NOMO-1 treated with DMSO at 0.1 percent for 48 hours (cell line): ENCODE data around the gene FGD6.

Experiments used
- DNase-seq: peaks from one replicate; lab custom pipeline; 2025; ENCODE audit not compliant: unreplicated experiment; lab: John Stamatoyannopoulos, UW

FGD6 gene

DNA sequence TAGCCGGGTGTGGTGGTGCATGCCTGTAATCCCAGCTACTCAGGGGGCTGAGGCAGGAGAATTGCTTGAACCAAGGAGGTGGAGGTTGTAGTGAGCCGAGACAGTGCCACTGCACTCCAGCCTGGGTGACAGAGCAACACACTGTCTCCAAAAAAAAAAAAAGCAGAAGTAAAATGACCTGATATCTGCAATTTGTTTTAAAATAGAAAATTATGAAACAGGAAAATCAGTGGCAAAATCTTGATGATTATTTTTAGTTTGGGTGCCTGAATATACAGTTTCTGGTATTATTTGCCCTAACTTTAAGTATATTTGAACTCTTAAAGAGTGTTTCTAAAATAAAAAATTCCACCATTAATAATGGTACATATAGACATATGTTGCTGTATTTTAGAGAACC lies 121.4 kb downstream of the FGD6 start:
- DNase-seq, result peak; percentile 61

DNA sequence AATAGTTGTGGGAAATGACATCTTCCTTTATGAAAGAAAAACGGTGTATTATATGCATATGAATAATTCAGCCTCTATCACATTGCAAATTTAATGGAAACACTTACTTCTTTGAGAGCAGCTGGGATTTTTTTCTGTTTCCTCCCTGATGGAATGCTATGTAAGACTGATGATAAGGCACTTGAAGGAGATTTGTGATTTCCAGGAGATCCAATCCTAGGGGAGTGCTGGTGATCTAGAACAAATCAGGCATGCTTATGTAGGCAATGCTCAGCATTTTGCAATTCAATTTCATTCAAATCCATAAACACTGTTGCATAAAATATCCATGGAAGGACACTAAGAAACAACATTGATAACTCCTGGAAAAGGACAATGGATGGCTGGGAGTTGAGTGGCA lies 127.8 kb downstream of the FGD6 start:
- no peak for DNase-seq

DNA sequence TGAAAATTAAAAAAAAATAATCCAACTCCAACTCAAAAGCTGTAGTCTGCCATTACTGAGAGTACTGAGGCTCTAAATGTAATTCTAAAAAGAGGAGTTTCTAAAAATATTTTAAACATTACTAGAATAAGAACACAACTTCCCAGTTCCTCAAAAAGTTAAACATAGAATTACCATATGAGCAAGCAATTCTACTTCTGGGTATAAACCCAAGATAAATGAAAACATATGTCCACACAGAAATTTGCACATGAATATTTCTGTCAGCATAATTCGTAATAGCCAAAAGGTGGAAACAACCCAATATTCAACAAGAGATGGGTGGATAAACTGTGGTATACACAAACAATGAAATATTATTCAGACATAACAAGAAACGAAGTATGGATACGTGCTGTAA lies 128.9 kb downstream of the FGD6 start:
- DNase-seq, result peak; percentile 56

DNA sequence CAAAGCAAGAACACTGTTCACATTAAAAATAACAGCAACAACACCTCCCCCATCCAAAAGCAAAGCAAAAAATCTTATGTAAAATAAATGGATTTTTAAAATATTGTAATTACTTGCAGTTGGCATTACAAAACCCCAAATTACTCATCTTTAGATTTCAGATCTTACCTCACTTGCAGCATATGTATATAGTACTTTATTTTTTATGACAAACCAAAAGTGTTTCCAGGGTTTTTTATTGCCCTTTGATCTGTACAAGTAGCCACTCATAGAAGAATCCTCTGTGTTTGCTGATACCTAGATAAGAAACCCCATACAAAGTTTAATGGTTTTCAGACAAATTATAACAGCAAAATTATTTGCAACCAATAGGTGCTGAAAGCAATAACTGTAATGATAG lies 131.7 kb downstream of the FGD6 start:
- DNase-seq, result no peak

DNA sequence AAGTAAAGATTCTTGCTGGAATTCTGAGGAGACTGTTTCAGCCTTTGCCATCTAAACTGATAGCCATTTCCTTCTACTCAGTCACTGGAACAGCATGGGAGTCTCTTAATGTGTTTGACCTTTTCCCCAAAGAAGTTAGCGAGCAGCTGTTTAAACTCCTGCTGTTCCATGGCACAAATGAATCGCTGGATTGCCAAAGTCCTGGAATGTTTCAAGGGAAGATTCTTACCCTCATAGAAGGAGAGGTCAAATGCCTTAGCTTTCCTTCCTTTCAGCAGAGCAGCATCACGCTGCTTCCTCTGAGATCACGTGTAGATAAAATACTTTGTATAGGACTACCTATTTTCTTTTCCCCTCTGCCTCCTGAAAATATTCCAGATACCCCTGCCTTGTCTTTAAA lies 133.3 kb downstream of the FGD6 start:
- DNase-seq, result no peak

DNA sequence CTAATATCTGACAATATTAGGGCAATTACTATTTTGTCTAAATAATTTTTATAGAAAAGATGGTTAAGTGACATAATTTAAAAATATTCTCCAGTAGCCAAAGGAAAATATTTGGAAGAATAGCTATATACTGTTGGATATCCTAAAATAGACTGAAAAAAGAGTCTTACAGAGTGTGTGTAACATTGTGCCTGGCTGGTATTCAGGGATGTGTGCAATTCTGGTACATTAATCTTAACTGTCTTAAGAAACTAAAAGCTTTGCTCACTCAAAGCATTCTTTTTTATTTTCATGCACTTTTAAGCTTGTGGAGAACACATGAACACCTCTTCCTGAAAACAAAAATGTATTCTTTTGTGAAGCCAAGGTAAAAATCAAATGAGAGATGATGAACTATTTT lies 133.8 kb downstream of the FGD6 start:
- no peak for DNase-seq

DNA sequence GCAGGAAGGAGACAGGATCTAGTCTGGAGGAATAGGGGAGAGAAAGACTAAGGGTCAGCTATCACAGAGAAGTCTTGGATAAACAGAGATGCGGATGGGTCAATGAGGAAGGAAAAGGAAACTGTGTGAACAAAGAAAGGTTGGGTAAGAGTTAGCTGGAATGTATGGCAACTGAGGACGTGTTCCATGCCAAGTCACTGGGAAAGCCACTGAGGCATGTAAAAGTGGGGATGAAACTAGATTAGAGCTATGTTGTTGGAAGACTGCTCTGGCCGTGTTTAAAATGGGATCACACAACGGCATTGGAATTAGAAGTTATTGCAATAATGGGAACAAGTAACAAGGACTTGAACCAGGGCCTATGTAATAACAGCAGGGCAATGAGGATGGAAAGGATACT lies 139.9 kb downstream of the FGD6 start:
- DNase-seq, result no peak

DNA sequence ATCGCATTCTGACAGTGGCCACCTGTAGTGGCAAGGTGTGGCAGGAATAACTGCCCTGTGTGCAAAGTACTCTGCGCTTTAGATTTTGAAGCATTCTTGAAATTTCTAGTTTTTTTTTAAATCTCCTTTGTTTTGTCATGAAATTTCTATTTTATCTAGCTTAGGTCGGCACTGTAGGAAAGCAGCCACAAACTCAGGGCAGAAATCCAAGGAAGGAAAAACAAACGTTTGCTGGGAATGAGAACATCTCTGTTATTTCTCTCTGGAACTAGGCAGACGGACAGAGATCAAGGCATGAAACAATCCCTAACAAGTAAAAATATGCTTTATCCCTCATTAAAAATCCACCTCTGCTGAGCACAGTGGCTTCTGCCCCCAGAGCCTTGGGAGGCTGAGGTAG lies 142.5 kb downstream of the FGD6 start:
- no peak for DNase-seq

DNA sequence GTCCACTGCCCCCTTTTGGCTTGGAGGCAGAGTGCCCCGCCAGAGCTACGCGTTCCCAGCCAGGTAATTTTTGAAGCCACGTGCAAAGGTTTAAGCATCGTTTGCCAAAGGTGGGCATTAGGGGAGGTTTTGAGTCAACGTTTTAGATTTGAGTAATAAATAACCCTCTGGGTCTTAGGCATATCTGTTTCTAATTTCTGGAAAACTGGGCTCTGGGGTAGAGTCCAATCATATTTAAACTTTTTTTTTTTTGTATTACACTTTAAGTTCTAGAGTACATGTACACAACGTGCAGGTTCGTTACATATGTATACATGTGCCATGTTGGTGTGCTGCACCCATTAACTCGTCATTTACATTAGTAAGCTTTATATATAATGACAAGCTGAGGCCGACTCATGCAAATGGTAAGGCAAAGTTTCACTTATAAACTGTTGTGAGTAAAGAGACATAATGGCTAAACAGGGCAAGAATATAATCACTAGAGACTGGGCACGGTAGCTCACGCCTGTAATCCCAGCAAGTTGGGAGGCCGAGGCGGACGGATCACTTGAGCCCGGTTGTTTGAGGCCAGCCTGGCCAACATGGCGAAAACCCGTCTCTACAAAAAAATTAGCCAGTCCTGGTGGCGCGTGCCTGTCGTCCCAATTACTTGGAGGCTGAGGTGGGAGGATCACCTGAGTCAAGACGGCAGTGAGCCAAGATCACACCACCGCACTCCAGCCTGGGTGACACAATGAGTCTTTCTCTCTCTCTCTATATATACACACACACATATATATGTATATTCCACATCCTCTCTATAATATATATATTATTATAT lies 143.4 kb downstream of the FGD6 start:
- DNase-seq, result no peak

DNA sequence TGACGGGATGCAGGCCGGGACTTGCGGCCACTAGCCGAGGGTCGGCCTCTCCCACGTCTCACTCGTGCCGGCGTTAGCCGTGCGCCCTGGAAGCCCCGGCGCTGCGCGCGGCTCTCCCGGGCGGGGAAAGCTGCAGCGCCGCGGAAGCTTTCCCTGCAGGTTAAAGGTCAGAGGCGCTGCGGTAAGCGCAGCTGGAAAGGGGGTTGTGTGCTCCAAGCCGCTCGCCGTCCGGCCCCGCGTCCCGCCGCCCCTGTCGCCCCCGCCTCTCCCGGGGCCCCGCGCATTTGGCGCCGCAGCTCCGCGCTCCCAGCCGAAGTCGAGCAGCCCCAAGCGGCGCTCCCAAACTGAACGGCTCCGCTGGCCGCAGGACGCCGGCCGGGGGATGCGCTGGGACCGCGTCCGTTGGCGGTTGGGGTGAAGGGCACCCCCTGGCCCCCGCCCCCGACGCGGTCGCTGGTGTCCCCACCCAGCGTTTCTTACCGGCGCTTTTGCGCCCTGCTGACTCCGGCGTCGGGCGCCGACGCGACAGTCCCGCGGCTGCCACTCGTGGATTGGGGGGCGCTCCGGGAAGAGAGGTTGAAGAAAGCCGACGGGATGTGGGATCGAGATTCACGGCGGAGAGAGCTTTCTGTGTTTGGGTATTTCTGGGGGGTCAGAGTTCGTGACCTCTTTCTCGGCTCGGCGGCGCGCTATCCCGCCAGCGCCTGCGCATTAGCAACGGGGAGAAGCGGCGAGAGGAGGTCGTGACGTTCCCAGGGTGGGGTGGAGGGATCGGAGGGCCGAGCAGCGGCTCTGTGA lies 144.2 kb downstream of the FGD6 start, which contains the start of gene NR2C1:
TSS of gene NR2C1 (minus strand) at position 719 of the 798 bp plus-strand sequence. CDS start 6,234 bp downstream, outside the sequence.
- DNase-seq, result peak; percentile 94

DNA sequence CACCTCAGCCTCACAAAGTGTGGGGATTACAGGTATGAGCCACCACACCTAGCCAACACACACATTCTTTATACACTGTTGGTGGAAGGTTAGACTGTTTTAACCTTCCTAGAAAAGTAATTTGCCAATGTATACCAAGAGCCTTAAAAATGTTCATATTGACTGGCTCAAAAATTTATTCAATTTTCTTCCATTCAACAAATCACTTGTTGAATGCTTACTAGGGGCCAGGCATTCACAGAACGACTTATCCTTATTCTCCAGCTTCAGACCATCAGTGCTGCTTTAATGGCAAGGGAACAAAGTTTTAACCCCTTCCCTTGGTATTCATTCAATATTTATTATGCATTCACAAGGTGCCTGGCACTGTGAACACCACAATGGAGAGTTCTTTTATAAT lies 146.9 kb downstream of the FGD6 start:
- DNase-seq, result no peak

DNA sequence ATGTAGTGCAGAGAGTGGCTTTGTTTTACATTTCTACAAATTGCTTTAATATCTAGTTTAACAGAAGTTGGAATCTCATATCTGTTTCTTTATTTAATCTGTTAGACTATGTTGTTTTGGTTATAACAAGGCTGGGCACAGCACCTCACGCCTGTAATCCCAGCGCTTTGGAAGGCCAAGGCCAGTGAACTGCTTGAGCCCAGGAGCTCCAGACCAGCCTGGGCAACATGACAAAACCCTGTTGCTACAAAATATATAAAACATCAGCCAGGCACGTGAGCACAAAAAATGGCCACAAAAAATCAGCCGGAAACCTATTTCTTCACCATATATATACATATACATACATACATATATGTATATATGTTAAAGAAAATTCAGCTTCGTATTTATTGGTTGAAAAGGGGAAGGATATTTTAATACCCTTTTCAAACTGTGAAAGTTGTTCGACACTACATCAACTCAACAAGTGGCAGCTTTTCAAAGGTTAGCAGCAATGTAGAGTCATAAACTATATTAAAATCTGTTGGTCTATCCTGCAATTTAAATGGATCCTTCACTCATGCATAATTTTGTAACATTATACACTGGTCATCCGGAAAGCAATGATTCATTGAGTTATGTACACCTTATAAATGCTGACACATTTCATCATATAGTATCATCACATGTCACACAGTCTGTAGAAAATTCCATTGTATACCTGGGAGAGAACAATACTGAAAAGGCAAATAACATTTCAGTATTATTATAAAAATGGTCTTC lies 151.0 kb downstream of the FGD6 start:
- no peak for DNase-seq

DNA sequence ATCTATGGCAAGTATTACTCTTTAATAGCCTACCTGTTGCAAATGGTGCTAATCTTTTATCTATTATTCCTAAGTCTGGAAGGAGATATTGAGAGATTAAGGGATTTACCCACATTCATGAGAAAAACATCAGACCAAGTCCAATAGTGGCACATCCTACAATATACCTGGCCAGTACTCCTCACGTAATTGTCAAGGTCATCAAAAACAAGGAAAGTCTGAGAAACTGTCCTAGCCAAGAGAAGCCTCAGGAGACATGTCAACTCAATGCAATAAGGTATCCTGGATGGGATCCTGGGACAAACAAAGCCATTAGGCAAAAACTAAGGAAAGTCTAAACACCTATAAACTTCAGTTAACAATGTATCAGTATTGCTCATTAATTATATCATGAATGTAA lies 156.3 kb downstream of the FGD6 start:
- no peak for DNase-seq

DNA sequence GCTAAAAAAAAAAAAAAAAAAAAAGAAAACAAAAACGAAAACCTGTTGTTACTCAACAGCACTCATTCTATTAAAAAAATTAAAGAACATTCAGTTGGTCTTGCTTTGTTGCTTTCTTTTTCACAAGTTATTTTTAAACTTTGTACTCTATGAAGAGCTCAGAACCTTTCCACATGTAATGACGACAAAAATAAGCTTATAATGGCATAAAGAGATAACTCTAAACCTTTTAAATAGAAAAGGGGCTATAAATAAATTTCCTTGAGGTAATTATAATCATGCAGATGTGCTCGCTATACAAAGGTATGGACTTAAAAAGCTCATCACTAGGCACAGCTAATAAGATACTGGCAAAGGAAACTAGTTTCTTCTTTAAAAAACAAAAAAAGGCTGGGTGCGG lies 157.3 kb downstream of the FGD6 start:
- DNase-seq, result no peak

DNA sequence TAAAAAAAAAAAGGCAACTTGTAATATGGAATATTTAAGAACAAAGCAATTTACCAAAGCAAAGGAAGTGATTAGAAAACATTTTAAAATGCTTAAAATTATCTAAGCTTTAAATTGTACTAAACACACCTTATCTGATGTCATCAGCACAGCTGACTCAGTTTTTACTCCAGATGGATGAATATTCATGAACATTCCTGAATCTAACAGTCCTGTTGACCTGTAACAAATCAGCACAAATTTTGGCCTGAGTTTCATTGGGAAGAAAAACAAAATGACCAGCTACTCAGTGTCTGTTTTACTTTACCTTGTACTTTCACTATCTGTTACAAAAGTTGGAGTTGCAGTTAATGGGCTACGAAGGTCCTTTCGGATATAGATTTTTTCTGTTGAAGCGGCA lies 159.8 kb downstream of the FGD6 start:
- DNase-seq, result no peak

DNA sequence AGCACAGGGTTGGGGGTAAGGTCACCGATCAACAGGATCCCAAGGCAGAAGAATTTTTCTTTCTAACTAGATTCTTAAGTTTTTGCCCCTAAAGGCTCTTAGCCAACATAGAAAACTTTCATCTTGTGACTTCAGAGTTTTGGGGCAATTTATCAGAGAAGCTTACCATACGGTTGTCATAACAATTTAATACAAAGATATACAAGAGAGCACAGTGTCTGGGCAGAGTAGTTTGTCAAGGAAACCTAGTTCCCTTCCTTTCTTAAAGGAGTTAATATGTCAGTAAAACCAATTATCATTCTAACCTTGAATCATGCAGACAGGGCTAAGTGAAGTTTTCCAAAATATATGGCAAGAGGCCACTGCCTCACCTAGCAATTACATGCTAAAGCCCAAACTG lies 162.2 kb downstream of the FGD6 start:
- no peak for DNase-seq

DNA sequence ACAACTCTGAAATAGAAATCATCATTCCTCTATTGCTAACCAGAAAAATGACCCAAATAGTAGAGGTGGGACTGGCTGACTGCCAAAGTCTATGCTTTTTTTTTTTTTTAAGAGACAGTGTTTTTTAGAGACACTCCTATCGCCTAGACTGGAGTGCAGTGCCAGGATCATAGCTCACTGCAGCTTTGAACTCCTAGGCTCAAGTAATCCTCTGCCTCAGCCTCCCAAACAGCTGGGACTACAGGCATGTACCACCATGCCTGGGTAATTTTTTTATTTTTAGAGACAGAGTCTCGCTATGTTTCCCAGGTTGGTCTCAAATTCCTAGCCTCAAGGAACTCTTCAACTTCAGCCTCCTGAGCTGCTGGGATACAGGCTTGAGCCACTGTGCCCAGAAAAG lies 163.1 kb downstream of the FGD6 start:
- DNase-seq, result no peak

DNA sequence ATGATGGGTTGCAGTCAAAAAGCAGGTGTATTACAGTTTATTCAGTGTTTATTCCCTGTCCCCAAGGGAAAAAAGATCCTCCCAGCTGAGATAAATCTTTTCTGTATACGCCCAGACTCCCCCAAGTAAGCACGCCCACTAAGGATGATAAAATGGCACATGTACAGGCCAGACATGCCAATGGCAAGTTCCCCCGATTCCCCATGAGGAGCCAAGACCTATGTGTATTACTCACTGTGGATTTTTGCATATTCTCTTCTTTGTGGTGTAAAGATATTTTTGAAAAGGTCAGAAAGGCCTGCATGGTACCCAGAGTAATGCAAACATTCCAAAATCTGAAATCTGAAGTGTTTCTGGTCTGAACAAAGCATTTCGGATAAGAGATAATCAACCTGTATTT lies 166.0 kb downstream of the FGD6 start:
- DNase-seq, result no peak

DNA sequence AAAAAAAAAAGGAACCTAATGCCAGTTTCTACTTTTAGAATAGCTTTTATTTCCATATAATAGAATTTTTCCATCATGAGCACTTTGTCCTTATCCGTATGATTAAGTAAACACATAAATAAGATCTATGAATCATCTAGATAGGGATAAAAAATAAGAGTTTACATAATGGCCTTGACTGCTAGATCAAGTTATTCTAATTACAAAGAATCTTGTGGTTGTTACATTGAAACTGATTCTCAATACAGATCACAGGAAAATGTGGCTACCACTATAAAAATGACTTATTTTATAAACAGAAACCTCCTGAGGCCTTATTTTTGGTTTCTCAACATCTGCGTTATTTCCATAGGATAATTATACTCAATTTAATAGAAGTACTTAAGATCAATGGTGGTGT lies 179.4 kb downstream of the FGD6 start:
- no peak for DNase-seq

DNA sequence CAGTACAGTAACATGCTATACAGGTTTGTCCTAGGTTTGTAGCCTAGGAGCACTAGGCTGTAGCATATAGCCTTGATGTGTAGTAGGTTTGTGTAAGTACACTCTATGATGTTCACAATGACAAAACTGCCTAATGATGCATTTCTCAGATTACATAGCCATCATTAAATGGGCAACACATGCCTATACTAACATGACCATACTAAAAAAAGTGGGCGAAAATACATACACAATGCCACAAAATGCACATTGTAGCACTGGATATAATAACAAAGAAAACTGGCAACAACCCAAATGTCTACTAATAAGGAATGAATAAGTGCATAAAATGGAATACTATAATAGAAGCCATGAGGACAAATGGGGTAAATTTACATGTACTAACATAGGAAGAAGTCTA lies 182.5 kb downstream of the FGD6 start:
- DNase-seq, result no peak
